HG02938 (cell line): ENCODE measurements around the gene CST6.
"Not testable (repeated sequence)": the region's sequence is repeated elsewhere in the genome, so short reads cannot be mapped to it uniquely, and the experiment has no call there.

ENCODE experiments used
- ATAC-seq: cut with Tn5 transposase; IDR thresholded peaks from one replicate; pipeline ENCODE4 v1.9.1; 2021; ENCODE audit warnings: mild to moderate bottlenecking, moderate library complexity; ENCODE audit not compliant: unreplicated experiment

The CST6 gene

GRCh38 chr11:66014804-66015453 is 3.1 kb downstream of the CST6 start:
- ATAC-seq: no peak

- ATAC-seq: no peak
Measured at GRCh38 chr11:66015454-66015881, 3.7 kb downstream of the CST6 start.

GRCh38 chr11:66015936-66016792 is 4.4 kb downstream of the CST6 start:
- ATAC-seq: no peak

- ATAC-seq: no peak
Measured at GRCh38 chr11:66016793-66017177, 5.0 kb downstream of the CST6 start.

GRCh38 chr11:66017321-66017720 is 5.5 kb downstream of the CST6 start:
- ATAC-seq: no peak

- no peak for ATAC-seq
Measured at GRCh38 chr11:66020212-66020611, 8.4 kb downstream of the CST6 start.

- no peak for ATAC-seq
Measured at GRCh38 chr11:66020618-66021357, 9.0 kb downstream of the CST6 start.

- no peak for ATAC-seq
Measured at GRCh38 chr11:66022401-66023185, 10.8 kb downstream of the CST6 start.

GRCh38 chr11:66023186-66023440 is 11.3 kb downstream of the CST6 start:
- ATAC-seq: not testable (repeated sequence)

GRCh38 chr11:66026017-66026529 is 14.3 kb downstream of the CST6 start, which contains the start of gene CATSPER1:
Gene CATSPER1 (minus strand): TSS chr11:66026479. CDS start chr11:66026379, 100 bp downstream.
- no peak for ATAC-seq

- ATAC-seq: no peak
Measured at GRCh38 chr11:66032957-66033735, 21.3 kb downstream of the CST6 start.

GRCh38 chr11:66035653-66036333 is 24.0 kb downstream of the CST6 start:
- no peak for ATAC-seq

GRCh38 chr11:66036334-66036710 is 24.5 kb downstream of the CST6 start:
- no peak for ATAC-seq

- no peak for ATAC-seq
Measured at GRCh38 chr11:66037327-66037726, 25.5 kb downstream of the CST6 start.

GRCh38 chr11:66039765-66040164 is 28.0 kb downstream of the CST6 start:
- no peak for ATAC-seq

- no peak for ATAC-seq
Measured at GRCh38 chr11:66042227-66042995, 30.6 kb downstream of the CST6 start.

- no peak for ATAC-seq
Measured at GRCh38 chr11:66042996-66043906, 31.4 kb downstream of the CST6 start.

- no peak for ATAC-seq
Measured at GRCh38 chr11:66044757-66045156, 32.9 kb downstream of the CST6 start.
